OCI-LY1 (cell line): ENCODE results near the gene ZYG11B.

Source experiments
- CTCF ChIP-seq: fragments of 200-600 bp; sonication (generic), shearing (Covaris generic); IDR thresholded peaks from 2 replicates; pipeline ENCODE4 v1.5.1; 2017; ENCODE audit warnings: mild to moderate bottlenecking, antibody characterized with exemption, low read length, moderate library complexity, mixed read lengths
- EZH2 ChIP-seq: fragments of 200-600 bp; sonication (generic), shearing (Covaris generic); IDR thresholded peaks from 2 replicates; pipeline ENCODE4 v1.8.0; 2017; ENCODE audit warnings: borderline replicate concordance, mixed run types, mild to moderate bottlenecking, antibody characterized with exemption, low read length, moderate library complexity, mixed read lengths

GRCh38 chr1:52692697-52693096, 33.6 kb upstream of the ZYG11B start:
- TF ChIP-seq CTCF (no peak), EZH2 (no peak)
